HepG2 (cell line): ENCODE data around the gene USF1. TPM values are rescaled to one million over a fixed set of nuclear protein-coding genes. Genes with fewer than 3 reads are reported as not detected.
A peak's percentile ranks its signal among the peaks of the same experiment; 100 is the strongest.

ENCODE experiments used
- ADNP ChIP-seq: sonication (generic); formaldehyde crosslinking; IDR thresholded peaks from 2 replicates; pipeline ENCODE4 v1.4.0; 2020; ENCODE audit warnings: missing genetic modification reagents
- DBP ChIP-seq: sonication (generic); formaldehyde crosslinking; IDR thresholded peaks from 2 replicates; pipeline ENCODE4 v1.4.0; 2020; ENCODE audit warnings: missing genetic modification reagents; ENCODE audit errors: not compliant biosample characterization
- ELF3 ChIP-seq: IDR thresholded peaks from 2 replicates; pipeline ENCODE4 v1.6.1; 2016; ENCODE audit warnings: missing genetic modification reagents, missing compliant biosample characterization
- ETV6 ChIP-seq: sonication (generic); formaldehyde crosslinking; conservative IDR thresholded peaks from 2 replicates; pipeline ENCODE4 v1.4.0; 2020; ENCODE audit warnings: missing genetic modification reagents
- FLYWCH1 ChIP-seq: sonication (generic); formaldehyde crosslinking; IDR thresholded peaks from 2 replicates; pipeline ENCODE4 v1.8.1; 2023; ENCODE audit warnings: mild to moderate bottlenecking, missing genetic modification reagents
- HMG20A ChIP-seq: IDR thresholded peaks from 2 replicates; pipeline ENCODE4 v1.6.1; 2016; ENCODE audit warnings: borderline replicate concordance
- HNRNPUL1 ChIP-seq: fragments of 200-400 bp; formaldehyde crosslinking; IDR thresholded peaks from 2 replicates; pipeline ENCODE4 v1.6.1; 2017; ENCODE audit warnings: low read depth, mild to moderate bottlenecking, low read length, moderate library complexity
- KMT2A ChIP-seq: sonication (generic); formaldehyde crosslinking; IDR thresholded peaks from 2 replicates; pipeline ENCODE4 v1.4.0; 2020; ENCODE audit warnings: missing genetic modification reagents
- MXD4 ChIP-seq: IDR thresholded peaks from 2 replicates; pipeline ENCODE4 v1.6.1; 2016; ENCODE audit warnings: mild to moderate bottlenecking, missing biosample characterization, missing genetic modification reagents
- NFATC3 ChIP-seq: sonication (generic); formaldehyde crosslinking; IDR thresholded peaks from 2 replicates; pipeline ENCODE4 v1.5.1; 2020; ENCODE audit warnings: mild to moderate bottlenecking, missing genetic modification reagents
- TAF1 ChIP-seq: sonication (generic); formaldehyde crosslinking; IDR thresholded peaks from 2 replicates; pipeline ENCODE4 v1.4.0; 2020; ENCODE audit warnings: missing genetic modification reagents
- ZBTB25 ChIP-seq: IDR thresholded peaks from 2 replicates; pipeline ENCODE4 v1.6.1; 2018; ENCODE audit warnings: missing genetic modification reagents
- ZFP62 ChIP-seq: sonication (generic); formaldehyde crosslinking; IDR thresholded peaks from 2 replicates; pipeline ENCODE4 v1.4.0; 2020; ENCODE audit warnings: missing genetic modification reagents
- ZMAT3 ChIP-seq: sonication (generic); formaldehyde crosslinking; conservative IDR thresholded peaks from 2 replicates; pipeline ENCODE4 v1.7.0; 2021; ENCODE audit warnings: missing genetic modification reagents
- ZNF205 ChIP-seq: IDR thresholded peaks from 2 replicates; pipeline ENCODE4 v1.6.1; 2018; ENCODE audit warnings: missing biosample characterization, missing genetic modification reagents
- ZNF3 ChIP-seq: IDR thresholded peaks from 2 replicates; pipeline ENCODE4 v1.7.0; 2017; ENCODE audit warnings: inconsistent platforms
- ZNF512B ChIP-seq: sonication (generic); formaldehyde crosslinking; IDR thresholded peaks from 2 replicates; pipeline ENCODE4 v1.5.1; 2020; ENCODE audit warnings: missing genetic modification reagents, mild to moderate bottlenecking, borderline replicate concordance
- ZNF597 ChIP-seq: sonication (generic); formaldehyde crosslinking; IDR thresholded peaks from 2 replicates; pipeline ENCODE4 v1.5.0; 2020; ENCODE audit warnings: missing genetic modification reagents
- ZNF678 ChIP-seq: sonication (generic); formaldehyde crosslinking; IDR thresholded peaks from 2 replicates; pipeline ENCODE4 v1.4.0; 2020; ENCODE audit warnings: mild to moderate bottlenecking, missing genetic modification reagents
- ZNF709 ChIP-seq: sonication (generic); formaldehyde crosslinking; IDR thresholded peaks from 2 replicates; pipeline ENCODE4 v1.5.0; 2020; ENCODE audit warnings: mild to moderate bottlenecking, missing genetic modification reagents
- ZNF710 ChIP-seq: sonication (generic); formaldehyde crosslinking; IDR thresholded peaks from 2 replicates; pipeline ENCODE4 v1.5.0; 2020; ENCODE audit warnings: mild to moderate bottlenecking, missing genetic modification reagents, borderline replicate concordance
- ZNF737 ChIP-seq: sonication (generic); formaldehyde crosslinking; IDR thresholded peaks from 2 replicates; pipeline ENCODE4 v1.5.0; 2020; ENCODE audit warnings: missing genetic modification reagents, mild to moderate bottlenecking, borderline replicate concordance
- ZSCAN30 ChIP-seq: sonication (generic); formaldehyde crosslinking; IDR thresholded peaks from 2 replicates; pipeline ENCODE4 v1.5.0; 2020; ENCODE audit warnings: mild to moderate bottlenecking, missing genetic modification reagents
- polyA plus RNA-seq, 8 experiments: library from polyadenylated mRNA; depleted of rRNA in 3 of 8; stranded (reverse) in 7 of 8; unstranded in 1 of 8; fragments of >200 nt; fragmentation: Illumina TruSeq in 4 of 8; extraction: Trizol in 4 of 8; gene quantifications; 2 replicates each; pipeline versions ENCODE4 v1.2.1 to v1.2.3, GENCODE V29; 2011 to 2016; ENCODE audit warnings: low read depth in 4 of 8, missing spikeins in 1 of 8, mixed read lengths in 1 of 8; ENCODE audit not compliant: insufficient read depth in 1 of 8
- total RNA-seq, 5 experiments: library from RNA; depleted of rRNA; stranded (reverse); fragments of >200 nt; fragmentation: Illumina TruSeq; extraction: Trizol; gene quantifications; 2 replicates each; pipeline ENCODE4 v1.2.3, GENCODE V29; 2016; ENCODE audit warnings: low read depth in 1 of 5

Gene USF1
- total and polyA plus RNA-seq, 2 of the 13 experiments (the other 11 are each of a cell fraction or from before 2014, with no cell fraction given), result 26.9 to 39.4 TPM

GRCh38 chr1:161013488-161014230, 32.1 kb downstream of the USF1 start (continued):
- peak; percentile 58 for TF ChIP-seq ZMAT3 (CRISPR knock-in tag)
- no peak; the same call in 1 of the 2 replicates for TF ChIP-seq ZNF512B (CRISPR knock-in tag)
- no peak for TF ChIP-seq ZNF678
- TF ChIP-seq ZNF709, result peak; percentile 39; the same call in 1 of the 2 replicates
- TF ChIP-seq NFATC3 (CRISPR knock-in tag), result no peak
- peak; percentile 60; the same call in 1 of the 2 replicates for TF ChIP-seq ZNF3 (CRISPR knock-in tag)
- no peak; the same call in 1 of the 2 replicates for TF ChIP-seq ZNF597 (CRISPR knock-in tag)
- no peak for TF ChIP-seq ZFP62 (CRISPR knock-in tag)
- TF ChIP-seq ZNF205 (CRISPR knock-in tag), result peak; percentile 59; the same call in 1 of the 2 replicates
- TF ChIP-seq MXD4, result peak; percentile 62
- TF ChIP-seq ZSCAN30 (CRISPR knock-in tag), result peak; percentile 26; the same call in 1 of the 2 replicates
- TF ChIP-seq HNRNPUL1, result no peak
- peak; percentile 73; the same call in 1 of the 2 replicates for TF ChIP-seq ZNF710 (CRISPR knock-in tag)
- no peak for TF ChIP-seq FLYWCH1 (CRISPR knock-in tag)
- TF ChIP-seq HMG20A (CRISPR knock-in tag), result peak; percentile 85
- no peak for TF ChIP-seq DBP (CRISPR knock-in tag)
- TF ChIP-seq ELF3 (CRISPR knock-in tag), result peak; percentile 98
- no peak for TF ChIP-seq ZNF737 (CRISPR knock-in tag)
- peak; percentile 94 for TF ChIP-seq ZBTB25 (CRISPR knock-in tag)
- TF ChIP-seq ETV6, result peak; percentile 69; the same call in 1 of the 2 replicates
- no peak for TF ChIP-seq ADNP (CRISPR knock-in tag)
- peak; percentile 92 for TF ChIP-seq KMT2A
- TF ChIP-seq TAF1 (CRISPR knock-in tag), result peak; percentile 57
